Breast epithelium (tissue), 3 donors: ENCODE results near the gene CEP112.

Experiments used
- CTCF ChIP-seq, 3 donors: fragments of 450-650 bp; IDR thresholded peaks; one replicate each; pipeline ENCODE4 v1.5.1; 2016 to 2017; ENCODE audit warnings: antibody characterized with exemption in 3 of 3, mild to moderate bottlenecking in 3 of 3, moderate library complexity in 3 of 3
- POLR2AphosphoS5 ChIP-seq, 3 donors: sonication (generic); formaldehyde crosslinking; IDR thresholded peaks; one replicate each; pipeline ENCODE4 v1.6.1; 2017; ENCODE audit warnings: antibody characterized with exemption in 3 of 3

GRCh38 chr17:66227212-66228045 lies 35.5 kb upstream of the CEP112 start:
- TF ChIP-seq CTCF (IDR thresholded peaks at IDR 0.05) (no peak), POLR2AphosphoS5 (IDR thresholded peaks at IDR 0.05) (no peak)
